CD14-positive monocyte (primary cell): ENCODE results near the gene SLC6A1. TPM values are rescaled to one million over a fixed set of nuclear protein-coding genes. Genes with fewer than 3 reads are reported as not detected.

Experiments
- DNase-seq, 3 donors: peaks; one replicate each; pipeline ENCODE4 v3.0.0-alpha.2; 2011 to 2022
- H2AFZ ChIP-seq: 2 replicates; pipeline ENCODE4 v1.6.0; 2012; ENCODE audit warnings: mild to moderate bottlenecking, low read depth, low read length, inconsistent platforms; ENCODE audit not compliant: insufficient read depth, poor library complexity, severe bottlenecking
- H3K27ac ChIP-seq, 2 donors: 1 replicate in 1 of 2; 2 replicates in 1 of 2; pipeline ENCODE4 v1.5.1; 2012 to 2013; ENCODE audit warnings: low read length in 2 of 2, control low read depth in 1 of 2, inconsistent platforms in 1 of 2, low read depth in 1 of 2, mild to moderate bottlenecking in 1 of 2
- H3K27me3 ChIP-seq, 2 donors: one replicate each; pipeline versions ENCODE4 v1.6.0 to v1.6.1; 2011 to 2013; ENCODE audit warnings: low read length in 2 of 2; ENCODE audit not compliant: control insufficient read depth in 2 of 2, insufficient read depth in 2 of 2
- H3K36me3 ChIP-seq, 2 donors: replicated peaks in 1 of 2; 1 replicate in 1 of 2; 2 replicates in 1 of 2; pipeline versions ENCODE4 v1.5.1 to v1.6.1; 2012 to 2013; ENCODE audit warnings: low read length in 2 of 2, control low read depth in 1 of 2, inconsistent platforms in 1 of 2, mild to moderate bottlenecking in 1 of 2; ENCODE audit not compliant: insufficient read depth in 2 of 2, control insufficient read depth in 1 of 2
- H3K4me1 ChIP-seq, 2 donors: 1 replicate in 1 of 2; 2 replicates in 1 of 2; pipeline versions ENCODE4 v1.5.1 to v1.6.1; 2012 to 2013; ENCODE audit warnings: low read length in 2 of 2, control low read depth in 1 of 2, inconsistent platforms in 1 of 2, mild to moderate bottlenecking in 1 of 2, moderate library complexity in 1 of 2; ENCODE audit not compliant: insufficient read depth in 2 of 2, control insufficient read depth in 1 of 2
- H3K4me2 ChIP-seq: replicated peaks from 2 replicates; pipeline ENCODE3; 2012; ENCODE audit warnings: low read length, moderate library complexity, mild to moderate bottlenecking; ENCODE audit not compliant: poor library complexity, severe bottlenecking; ENCODE audit errors: extremely low read depth
- H3K4me3 ChIP-seq, 3 experiments: fragments of 200-600 bp in 1 of 3; sonication (generic) in 1 of 3; replicated peaks in 1 of 3; 1 replicate in 2 of 3; 2 replicates in 1 of 3; pipeline ENCODE4 v1.5.1; 2011 to 2013; ENCODE audit warnings: low read length in 3 of 3, mild to moderate bottlenecking in 3 of 3, control low read depth in 2 of 3, low read depth in 2 of 3, inconsistent platforms in 1 of 3, moderate library complexity in 1 of 3
- H3K79me2 ChIP-seq: 2 replicates; pipeline ENCODE4 v1.6.0; 2012; ENCODE audit warnings: mild to moderate bottlenecking, control low read depth, inconsistent platforms, low read length, moderate library complexity; ENCODE audit not compliant: insufficient read depth
- H3K9ac ChIP-seq: 2 replicates; pipeline ENCODE4 v1.6.0; 2017; ENCODE audit warnings: low read length, mild to moderate bottlenecking; ENCODE audit not compliant: insufficient read depth, poor library complexity, severe bottlenecking
- H3K9me3 ChIP-seq, 2 donors: replicated peaks in 1 of 2; 1 replicate in 1 of 2; 2 replicates in 1 of 2; pipeline versions ENCODE4 v1.5.1 to v1.6.1; 2012 to 2013; ENCODE audit warnings: low read length in 2 of 2, control low read depth in 1 of 2; ENCODE audit not compliant: control insufficient read depth in 1 of 2, insufficient read depth in 1 of 2
- H4K20me1 ChIP-seq: 2 replicates; pipeline ENCODE4 v1.6.0; 2012; ENCODE audit warnings: mild to moderate bottlenecking, low read length, control low read depth, moderate library complexity; ENCODE audit not compliant: insufficient read depth
- H3K27ac Mint-ChIP-seq, 7 donors: one replicate each; pipeline ENCODE4 v1.8.0; 2020; ENCODE audit warnings: mild to moderate bottlenecking in 7 of 7, mixed read lengths in 7 of 7, moderate library complexity in 6 of 7, inconsistent platforms in 2 of 7
- H3K27me3 Mint-ChIP-seq, 3 donors: one replicate each; pipeline ENCODE4 v1.8.0; 2021 to 2022; ENCODE audit warnings: low read depth in 3 of 3, mild to moderate bottlenecking in 3 of 3, mixed read lengths in 3 of 3, moderate library complexity in 3 of 3, inconsistent platforms in 1 of 3
- H3K36me3 Mint-ChIP-seq, 2 donors: one replicate each; pipeline ENCODE4 v1.8.0; 2020; ENCODE audit warnings: mixed read lengths in 2 of 2, inconsistent platforms in 1 of 2, mild to moderate bottlenecking in 1 of 2
- H3K4me1 Mint-ChIP-seq: one replicate; pipeline ENCODE4 v1.8.0; 2020; ENCODE audit warnings: mild to moderate bottlenecking, mixed read lengths
- H3K4me3 Mint-ChIP-seq, 2 donors: one replicate each; pipeline ENCODE4 v1.8.0; 2020; ENCODE audit warnings: mild to moderate bottlenecking in 2 of 2, mixed read lengths in 2 of 2, moderate library complexity in 1 of 2
- H3K9me3 Mint-ChIP-seq, 7 donors: one replicate each; pipeline ENCODE4 v1.8.0; 2020 to 2022; ENCODE audit warnings: mixed read lengths in 7 of 7, mild to moderate bottlenecking in 6 of 7, moderate library complexity in 6 of 7, inconsistent platforms in 2 of 7
- WGBS: methylation state at CpG from one replicate; pipeline ENCODE4 v1.1.5; 2013; ENCODE audit warnings: missing lambda C conversion rate; ENCODE audit not compliant: insufficient coverage; 5-methylcytosine and 5-hydroxymethylcytosine counted together
- intact Hi-C, 2 donors: fragments of 100-400 bp; cut with micrococcal nuclease; formaldehyde crosslinking; loops; one replicate each; pipeline versions ENCODE4 v1.15.0 to v1.15.1; 2023
- polyA plus RNA-seq, 3 donors: library from polyadenylated mRNA; depleted of rRNA in 1 of 3; unstranded in 2 of 3; stranded (reverse) in 1 of 3; fragments of 300-500 nt in 2 of 3; fragments of >200 nt in 1 of 3; fragmentation: Illumina TruSeq in 2 of 3; gene quantifications; 1 replicate in 2 of 3; 2 replicates in 1 of 3; pipeline ENCODE4 v1.2.3, GENCODE V29; 2012 to 2021
- TF ChIP-seq, protein P1 (sequence below): fragments of 200-600 bp; IDR thresholded peaks from one replicate; pipeline ENCODE4 v1.8.0; 2022; ENCODE audit warnings: antibody characterized with exemption, mild to moderate bottlenecking

The SLC6A1 gene
- polyA plus RNA-seq, 3 donors, result not detected

DNA sequence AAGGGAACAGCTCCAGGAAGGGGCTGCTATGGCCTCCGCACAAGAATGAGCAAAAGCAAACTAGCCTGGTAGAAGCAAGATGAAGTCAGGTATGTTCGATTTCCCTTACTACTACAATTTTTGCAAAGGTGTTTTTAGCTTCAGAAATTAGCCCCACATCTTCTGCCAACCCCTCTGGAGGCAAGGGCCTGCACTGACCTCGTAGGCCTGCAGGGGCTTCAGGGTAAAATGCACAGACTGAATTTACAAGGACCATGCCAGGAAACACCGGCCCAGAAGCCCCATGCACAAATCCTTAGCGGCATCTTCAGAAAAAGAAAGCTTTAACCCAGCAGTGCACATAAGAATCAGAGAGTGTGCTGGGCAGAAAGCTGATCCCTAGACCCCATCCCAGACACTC is 53.0 kb downstream of the SLC6A1 start:
- Mint-ChIP-seq H3K27me3 (peaks cover 8 to 22% (median 22%) of the 10 kb centered on the region in 3 donors), H3K27ac (no peak overlapping the region), H3K4me3 (no peak overlapping the region), H3K9me3 (peaks cover 0 to 2% (median 0%) of the 10 kb centered on the region in 7 donors), H3K4me1 (no peaks in the 10 kb centered on the region), H3K36me3 (no peaks in the 10 kb centered on the region)
- Histone ChIP-seq H4K20me1 (no peaks in the 10 kb centered on the region), H3K36me3 (no peaks in the 10 kb centered on the region), H3K4me2 (no peak overlapping the region), H3K9me3 (no peaks in the 10 kb centered on the region), H3K27ac (no peak overlapping the region), H3K4me1 (no peaks in the 10 kb centered on the region), H3K79me2 (no peaks in the 10 kb centered on the region), H3K9ac (no peak overlapping the region), H3K4me3 (no peak overlapping the region), H3K27me3 (peaks cover 4 to 5% of the 10 kb centered on the region in 2 donors), H2AFZ (no peak overlapping the region)
- WGBS, result 75% methylated on average over 4 of the region's 5 CpGs
- no peak for DNase-seq
- TF ChIP-seq, protein P1, sequence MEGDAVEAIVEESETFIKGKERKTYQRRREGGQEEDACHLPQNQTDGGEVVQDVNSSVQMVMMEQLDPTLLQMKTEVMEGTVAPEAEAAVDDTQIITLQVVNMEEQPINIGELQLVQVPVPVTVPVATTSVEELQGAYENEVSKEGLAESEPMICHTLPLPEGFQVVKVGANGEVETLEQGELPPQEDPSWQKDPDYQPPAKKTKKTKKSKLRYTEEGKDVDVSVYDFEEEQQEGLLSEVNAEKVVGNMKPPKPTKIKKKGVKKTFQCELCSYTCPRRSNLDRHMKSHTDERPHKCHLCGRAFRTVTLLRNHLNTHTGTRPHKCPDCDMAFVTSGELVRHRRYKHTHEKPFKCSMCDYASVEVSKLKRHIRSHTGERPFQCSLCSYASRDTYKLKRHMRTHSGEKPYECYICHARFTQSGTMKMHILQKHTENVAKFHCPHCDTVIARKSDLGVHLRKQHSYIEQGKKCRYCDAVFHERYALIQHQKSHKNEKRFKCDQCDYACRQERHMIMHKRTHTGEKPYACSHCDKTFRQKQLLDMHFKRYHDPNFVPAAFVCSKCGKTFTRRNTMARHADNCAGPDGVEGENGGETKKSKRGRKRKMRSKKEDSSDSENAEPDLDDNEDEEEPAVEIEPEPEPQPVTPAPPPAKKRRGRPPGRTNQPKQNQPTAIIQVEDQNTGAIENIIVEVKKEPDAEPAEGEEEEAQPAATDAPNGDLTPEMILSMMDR, result peak; percentile 9
- intact Hi-C loops, result no loop called here

GRCh38 chr3:11047500-11047899 is 55.0 kb downstream of the SLC6A1 start:
- H3K36me3 Mint-ChIP-seq, result no peaks in the 10 kb centered on the region
- H3K27ac Mint-ChIP-seq, result no peak overlapping the region
- Histone ChIP-seq H3K79me2 (no peaks in the 10 kb centered on the region), H3K36me3 (no peaks in the 10 kb centered on the region), H3K4me1 (no peaks in the 10 kb centered on the region), H4K20me1 (no peaks in the 10 kb centered on the region), H3K27ac (no peak overlapping the region), H3K27me3 (peaks cover 0 to 7% of the 10 kb centered on the region in 2 donors), H3K4me3 (no peak overlapping the region), H3K9ac (no peak overlapping the region), H2AFZ (no peak overlapping the region), H3K9me3 (no peaks in the 10 kb centered on the region), H3K4me2 (no peak overlapping the region)
- peaks cover 8 to 26% (median 14%) of the 10 kb centered on the region in 3 donors for H3K27me3 Mint-ChIP-seq
- H3K4me3 Mint-ChIP-seq, result no peak overlapping the region
- peaks cover 2% of the 10 kb centered on the region for H3K4me1 Mint-ChIP-seq
- DNase-seq, result no peak
- TF ChIP-seq, protein P1, result no peak
- peaks cover 0 to 2% (median 0%) of the 10 kb centered on the region in 7 donors for H3K9me3 Mint-ChIP-seq
- 86% methylated on average over 1 of the region's 2 CpGs for WGBS
- intact Hi-C loops, result no loop called here
